ENCODE data around the gene GHITM.
"Not testable (repeated sequence)": the region's sequence is repeated elsewhere in the genome, so short reads cannot be mapped to it uniquely, and the experiment has no call there.

Gene GHITM

DNA sequence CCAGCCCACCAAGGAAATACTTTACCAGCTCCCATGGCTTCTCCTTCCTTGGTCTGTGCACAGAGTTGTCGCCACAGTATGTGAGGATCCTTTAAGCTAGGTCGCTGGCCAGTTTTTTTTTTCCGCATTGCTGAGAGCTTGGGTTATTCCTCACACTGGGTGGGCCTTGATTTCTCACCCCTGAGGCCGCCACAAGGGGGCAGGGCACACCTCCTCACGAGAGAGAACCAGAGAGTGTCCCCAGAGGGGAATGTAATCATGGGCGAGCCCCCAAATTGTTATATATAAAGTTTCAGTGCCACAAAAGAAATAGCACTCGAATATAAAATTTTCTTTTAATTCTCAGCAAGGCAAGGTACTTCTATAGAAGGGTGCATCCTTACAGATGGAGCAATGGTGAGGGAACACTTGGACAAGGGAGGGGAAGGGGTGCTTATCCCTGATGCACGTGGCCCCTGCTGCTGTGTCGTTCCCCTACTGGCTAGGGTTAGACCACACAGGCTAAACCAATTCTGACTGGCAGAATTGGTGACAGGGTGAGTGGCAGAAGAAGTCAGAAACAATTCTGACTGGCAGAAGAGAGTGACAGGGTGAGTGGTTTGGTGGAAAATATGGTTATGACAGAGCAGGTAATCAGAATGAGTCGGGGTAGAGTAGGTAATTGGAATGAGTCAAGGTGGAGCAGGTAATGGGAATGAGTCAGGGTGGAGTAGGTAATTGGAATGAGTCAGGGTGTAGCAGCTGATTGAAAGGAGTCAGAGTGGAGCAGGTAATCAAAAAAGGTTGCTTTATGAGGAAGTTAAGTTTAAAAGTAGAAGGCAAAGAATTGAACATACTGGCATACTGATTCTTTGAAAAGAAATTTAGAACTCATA lies 13.2 kb upstream of the GHITM start:
- not testable (repeated sequence) for H3K27ac Mint-ChIP-seq; DNase-seq; H3K4me1 Mint-ChIP-seq (ENCODE audit: low read depth); H3K36me3 Mint-ChIP-seq (ENCODE audit: low read depth); H3K4me3 Mint-ChIP-seq
- H3K27me3 Mint-ChIP-seq = peaks cover 30% of the 10 kb centered on the region
- H3K9me3 Mint-ChIP-seq = peaks cover 22% of the 10 kb centered on the region

DNA sequence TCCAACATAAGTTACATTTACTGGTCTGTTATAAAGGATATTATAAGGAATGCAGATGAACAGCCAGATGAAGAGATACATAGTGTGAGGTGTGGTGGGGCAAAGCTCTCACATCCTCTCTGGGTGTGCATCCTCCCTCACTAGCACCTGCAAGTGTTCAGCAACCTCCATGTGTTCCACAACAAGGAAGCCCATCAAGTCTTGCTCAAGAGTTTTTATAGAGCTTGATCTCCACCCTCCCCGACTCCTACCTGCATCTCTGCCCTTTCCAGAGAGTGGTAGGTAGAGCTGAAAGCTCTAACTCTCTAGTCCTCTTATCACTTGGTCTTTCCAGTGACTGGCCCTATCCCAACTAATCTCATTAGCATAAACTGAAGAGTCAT lies 12.5 kb upstream of the GHITM start:
- Mint-ChIP-seq H3K36me3 (ENCODE audit: low read depth) (peaks cover 6% of the 10 kb centered on the region), H3K27me3 (peaks cover 32% of the 10 kb centered on the region), H3K4me1 (ENCODE audit: low read depth) (no peaks in the 10 kb centered on the region), H3K27ac (no peak overlapping the region), H3K9me3 (peaks cover 22% of the 10 kb centered on the region), H3K4me3 (no peak overlapping the region)
- DNase-seq = no peak

DNA sequence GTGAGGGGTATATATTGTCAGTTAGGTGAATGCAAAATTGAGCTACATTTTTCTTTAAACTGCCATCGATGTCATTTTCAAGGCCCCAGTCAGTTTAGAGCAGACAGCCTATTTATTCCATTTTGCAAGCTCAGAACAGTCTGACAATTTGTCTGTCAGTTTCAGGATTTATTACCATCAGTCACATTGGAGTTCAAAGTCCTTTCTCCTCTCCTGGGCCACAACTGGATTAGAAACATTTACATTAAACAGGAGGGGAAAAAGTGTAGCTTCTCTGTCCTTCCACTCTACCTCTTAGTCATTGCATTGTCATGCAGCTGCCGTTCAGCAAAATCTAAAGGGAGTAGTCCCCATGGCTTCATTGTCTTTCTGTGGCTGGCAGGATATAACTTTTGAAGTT lies 3.5 kb upstream of the GHITM start:
- no peak overlapping the region for H3K27ac Mint-ChIP-seq
- peaks cover 17% of the 10 kb centered on the region for H3K36me3 Mint-ChIP-seq (ENCODE audit: low read depth)
- DNase-seq = no peak
- H3K27me3 Mint-ChIP-seq = peaks cover 4% of the 10 kb centered on the region
- H3K4me1 Mint-ChIP-seq (ENCODE audit: low read depth) = peaks cover 21% of the 10 kb centered on the region
- no peak overlapping the region for H3K4me3 Mint-ChIP-seq
- H3K9me3 Mint-ChIP-seq = no peaks in the 10 kb centered on the region

DNA sequence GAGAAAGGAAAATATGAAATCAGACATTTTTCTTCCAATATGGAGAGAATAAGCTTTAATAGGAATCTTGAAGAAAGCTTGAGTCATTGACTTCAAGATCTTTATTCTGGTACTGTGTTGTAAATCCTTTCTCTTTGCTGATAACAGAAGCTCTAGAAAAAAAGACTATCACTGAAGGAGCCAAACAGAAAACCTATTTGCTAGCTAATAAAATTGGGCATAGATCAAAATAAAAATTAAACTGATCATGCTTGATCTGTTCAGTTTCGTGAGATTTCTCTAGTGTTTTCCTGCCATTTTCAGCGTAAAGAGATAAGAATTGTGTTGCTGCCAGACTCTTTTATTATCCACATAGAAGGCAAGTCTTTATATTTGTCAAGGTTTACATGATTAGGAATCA lies 1.5 kb upstream of the GHITM start:
- H3K9me3 Mint-ChIP-seq = no peaks in the 10 kb centered on the region
- H3K36me3 Mint-ChIP-seq (ENCODE audit: low read depth) = peaks cover 35% of the 10 kb centered on the region
- H3K4me3 Mint-ChIP-seq = peak overlapping the region; percentile 98
- peaks cover 36% of the 10 kb centered on the region for H3K4me1 Mint-ChIP-seq (ENCODE audit: low read depth)
- no peaks in the 10 kb centered on the region for H3K27me3 Mint-ChIP-seq
- DNase-seq = no peak
- H3K27ac Mint-ChIP-seq = peak overlapping the region; percentile 99

DNA sequence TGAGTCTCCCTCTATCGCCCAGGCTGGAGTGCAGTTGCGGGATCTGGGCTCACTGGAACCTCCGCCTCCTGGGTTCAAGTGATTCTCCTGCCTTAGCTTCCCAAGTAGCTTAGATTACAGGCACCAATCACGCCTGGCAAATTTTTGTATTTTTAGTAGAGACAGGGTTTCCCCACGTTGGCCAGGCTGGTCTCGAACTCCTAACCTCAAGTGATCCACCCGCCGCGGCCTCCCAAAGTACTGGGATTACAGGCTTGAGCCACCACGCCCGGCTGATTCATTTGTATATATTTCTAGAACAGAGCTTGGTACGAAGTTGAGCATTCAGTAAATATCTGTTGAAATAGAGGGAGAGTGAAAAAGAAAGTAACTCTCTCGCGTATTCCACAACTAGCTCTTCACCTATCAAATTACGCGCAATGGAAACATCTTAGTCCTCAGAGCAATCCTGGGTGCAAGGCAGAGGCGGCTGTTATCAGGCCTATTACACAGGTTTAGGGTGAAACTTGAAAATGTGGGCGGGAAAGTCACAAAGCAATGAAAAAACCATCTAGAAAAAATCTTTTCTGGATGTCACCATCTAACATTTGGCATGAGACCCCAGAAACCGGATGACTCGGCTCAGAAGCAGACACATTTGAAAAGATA lies 707 bp upstream of the GHITM start:
- DNase-seq = peak; percentile 77
- Mint-ChIP-seq H3K36me3 (ENCODE audit: low read depth) (peaks cover 43% of the 10 kb centered on the region), H3K4me1 (ENCODE audit: low read depth) (peaks cover 42% of the 10 kb centered on the region), H3K27me3 (no peaks in the 10 kb centered on the region), H3K4me3 (peak overlapping the region; percentile 98), H3K27ac (peak overlapping the region; percentile 99), H3K9me3 (no peaks in the 10 kb centered on the region)

DNA sequence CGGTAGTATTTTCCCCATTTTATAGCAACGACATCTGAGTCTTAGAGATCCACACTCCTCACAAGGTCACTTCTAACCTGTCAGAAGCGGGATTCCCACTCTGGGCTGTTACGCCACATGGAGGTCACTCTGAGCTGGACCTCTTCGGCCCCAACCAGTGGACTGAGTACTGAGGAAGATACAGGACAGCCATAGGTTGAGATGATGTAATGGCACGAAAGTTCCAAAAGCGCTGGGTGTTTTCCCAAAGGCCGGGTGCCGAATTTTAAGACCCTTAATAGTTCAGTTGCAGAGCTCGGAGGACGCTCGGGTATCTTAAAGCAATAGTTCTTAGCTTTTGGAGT lies 699 bp downstream of the GHITM start:
- no peaks in the 10 kb centered on the region for H3K27me3 Mint-ChIP-seq
- H3K4me1 Mint-ChIP-seq (ENCODE audit: low read depth) = peaks cover 48% of the 10 kb centered on the region
- H3K27ac Mint-ChIP-seq = peak overlapping the region; percentile 99
- H3K36me3 Mint-ChIP-seq (ENCODE audit: low read depth) = peaks cover 57% of the 10 kb centered on the region
- DNase-seq = no peak
- H3K4me3 Mint-ChIP-seq = peak overlapping the region; percentile 98
- H3K9me3 Mint-ChIP-seq = no peaks in the 10 kb centered on the region

DNA sequence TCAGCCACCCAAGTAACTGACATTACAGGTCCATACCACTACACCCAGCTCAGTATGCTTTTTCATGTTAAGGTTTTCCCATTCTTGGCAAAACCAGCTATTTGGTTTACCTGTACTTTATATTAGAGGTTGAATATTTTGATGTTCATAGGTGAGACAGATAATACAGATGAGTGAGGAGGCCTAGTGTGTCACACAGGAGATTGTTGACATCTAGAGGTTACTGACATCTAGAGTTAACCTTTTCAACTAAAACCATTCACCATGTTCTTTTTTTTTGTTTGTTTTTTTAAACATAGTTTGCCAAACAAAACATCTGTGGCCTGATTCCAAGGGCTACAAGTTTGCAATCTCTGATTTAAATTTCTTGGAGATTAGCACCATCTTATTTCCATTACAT lies 8.0 kb downstream of the GHITM start:
- Mint-ChIP-seq H3K4me3 (no peak overlapping the region), H3K9me3 (no peaks in the 10 kb centered on the region), H3K4me1 (ENCODE audit: low read depth) (peaks cover 34% of the 10 kb centered on the region), H3K36me3 (ENCODE audit: low read depth) (peaks cover 89% of the 10 kb centered on the region), H3K27me3 (no peaks in the 10 kb centered on the region), H3K27ac (peak overlapping the region; percentile 69)
- DNase-seq = no peak

DNA sequence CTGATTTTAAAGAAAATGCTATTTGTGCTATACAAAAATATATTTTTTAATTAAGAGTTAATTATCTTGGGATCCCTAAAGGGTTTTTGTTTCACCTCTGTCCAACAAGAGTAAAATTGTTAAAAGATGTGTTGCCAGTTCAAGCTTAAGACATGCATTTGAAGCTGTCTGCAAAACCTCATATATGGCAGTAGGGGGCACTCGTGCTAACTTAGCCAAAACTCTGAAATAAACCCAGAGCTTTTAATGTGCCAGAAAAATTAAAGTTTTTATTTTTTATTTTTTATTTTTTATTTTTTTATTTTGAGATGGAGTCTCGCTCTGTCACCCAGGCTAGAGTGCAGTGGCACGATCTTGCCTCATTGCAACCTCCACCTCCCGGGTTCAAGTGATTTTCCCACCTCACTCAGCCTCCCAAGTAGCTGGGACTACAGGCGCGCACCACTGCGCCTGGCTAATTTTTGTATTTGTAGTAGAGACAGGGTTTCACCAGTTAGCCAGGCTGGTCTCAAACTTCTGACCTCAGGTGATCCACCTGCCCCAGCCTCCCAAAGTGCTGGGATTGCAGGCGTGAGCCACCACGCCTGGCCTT lies 8.8 kb downstream of the GHITM start:
- Mint-ChIP-seq H3K4me1 (ENCODE audit: low read depth) (peaks cover 37% of the 10 kb centered on the region), H3K36me3 (ENCODE audit: low read depth) (peaks cover 89% of the 10 kb centered on the region)
- not testable (repeated sequence) for DNase-seq, H3K27me3 Mint-ChIP-seq, H3K9me3 Mint-ChIP-seq, H3K27ac Mint-ChIP-seq, H3K4me3 Mint-ChIP-seq

DNA sequence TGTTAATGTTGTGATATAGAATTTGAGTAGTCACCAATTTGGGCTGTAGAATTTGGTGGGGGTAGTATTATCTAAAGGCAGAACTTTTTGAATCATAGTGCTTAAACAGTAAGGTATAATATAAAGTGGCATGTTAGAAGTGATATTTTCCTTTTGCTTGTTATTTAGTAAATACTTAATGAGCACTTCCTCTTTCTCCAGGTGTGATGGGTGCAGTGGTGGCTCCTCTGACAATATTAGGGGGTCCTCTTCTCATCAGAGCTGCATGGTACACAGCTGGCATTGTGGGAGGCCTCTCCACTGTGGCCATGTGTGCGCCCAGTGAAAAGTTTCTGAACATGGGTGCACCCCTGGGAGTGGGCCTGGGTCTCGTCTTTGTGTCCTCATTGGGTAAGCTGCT lies 10.5 kb downstream of the GHITM start:
- no peak for DNase-seq
- peaks cover 39% of the 10 kb centered on the region for H3K4me1 Mint-ChIP-seq (ENCODE audit: low read depth)
- no peaks in the 10 kb centered on the region for H3K9me3 Mint-ChIP-seq
- no peaks in the 10 kb centered on the region for H3K27me3 Mint-ChIP-seq
- H3K4me3 Mint-ChIP-seq = no peak overlapping the region
- peaks cover 88% of the 10 kb centered on the region for H3K36me3 Mint-ChIP-seq (ENCODE audit: low read depth)
- peak overlapping the region; percentile 77 for H3K27ac Mint-ChIP-seq

DNA sequence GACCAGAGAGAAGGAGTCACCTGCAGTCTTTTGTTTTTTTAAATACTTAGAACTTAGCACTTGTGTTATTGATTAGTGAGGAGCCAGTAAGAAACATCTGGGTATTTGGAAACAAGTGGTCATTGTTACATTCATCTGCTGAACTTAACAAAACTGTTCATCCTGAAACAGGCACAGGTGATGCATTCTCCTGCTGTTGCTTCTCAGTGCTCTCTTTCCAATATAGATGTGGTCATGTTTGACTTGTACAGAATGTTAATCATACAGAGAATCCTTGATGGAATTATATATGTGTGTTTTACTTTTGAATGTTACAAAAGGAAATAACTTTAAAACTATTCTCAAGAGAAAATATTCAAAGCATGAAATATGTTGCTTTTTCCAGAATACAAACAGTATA lies 13.5 kb downstream of the GHITM start:
- no peaks in the 10 kb centered on the region for H3K9me3 Mint-ChIP-seq
- H3K27me3 Mint-ChIP-seq = no peaks in the 10 kb centered on the region
- H3K27ac Mint-ChIP-seq = peak overlapping the region; percentile 91
- H3K4me3 Mint-ChIP-seq = no peak overlapping the region
- H3K36me3 Mint-ChIP-seq (ENCODE audit: low read depth) = peaks cover 83% of the 10 kb centered on the region
- DNase-seq = no peak
- peaks cover 55% of the 10 kb centered on the region for H3K4me1 Mint-ChIP-seq (ENCODE audit: low read depth)

DNA sequence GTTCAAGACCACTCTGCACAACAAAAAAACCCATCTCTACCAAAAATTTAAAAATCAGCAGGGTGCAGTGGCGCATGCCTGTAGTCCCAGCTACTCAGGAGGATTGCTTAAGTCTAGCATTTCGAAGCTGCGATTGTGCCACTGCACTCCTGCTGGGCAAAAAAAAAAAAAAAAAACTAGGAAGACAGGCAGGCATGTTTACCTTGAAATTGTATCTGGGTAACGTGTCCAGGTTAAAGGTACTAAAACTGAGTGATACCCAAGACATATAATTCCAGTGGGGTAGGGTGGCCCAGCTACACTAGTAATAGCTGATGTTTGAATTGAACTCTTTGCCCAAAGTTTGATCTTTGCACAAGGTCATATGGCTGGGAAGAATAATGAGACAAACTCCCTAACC lies 16.2 kb downstream of the GHITM start:
- no peak for DNase-seq
- Mint-ChIP-seq H3K36me3 (ENCODE audit: low read depth) (peaks cover 64% of the 10 kb centered on the region), H3K27me3 (no peaks in the 10 kb centered on the region), H3K9me3 (no peaks in the 10 kb centered on the region), H3K4me3 (no peak overlapping the region), H3K4me1 (ENCODE audit: low read depth) (peaks cover 62% of the 10 kb centered on the region), H3K27ac (peak overlapping the region; percentile 22)

DNA sequence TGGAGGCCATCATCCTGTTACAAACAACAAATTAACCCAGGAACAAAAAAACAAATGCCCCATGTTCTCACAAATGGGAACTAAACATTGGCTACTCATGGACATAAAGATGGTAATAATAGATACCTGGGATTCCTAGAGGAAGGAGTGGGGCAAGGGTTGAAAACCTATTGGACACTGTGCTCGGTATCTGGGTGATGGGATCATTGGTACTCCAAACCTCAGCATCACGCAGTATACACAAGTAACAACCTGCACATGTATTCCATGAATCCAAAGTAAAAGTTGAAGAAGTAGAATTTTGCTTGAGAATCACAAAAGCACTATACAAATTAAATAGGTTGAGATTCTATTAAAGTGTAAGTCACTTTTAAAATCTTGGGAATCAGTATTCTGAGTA lies 16.7 kb downstream of the GHITM start:
- no peak overlapping the region for H3K4me3 Mint-ChIP-seq
- no peaks in the 10 kb centered on the region for H3K27me3 Mint-ChIP-seq
- peaks cover 59% of the 10 kb centered on the region for H3K36me3 Mint-ChIP-seq (ENCODE audit: low read depth)
- peak overlapping the region; percentile 22 for H3K27ac Mint-ChIP-seq
- no peak for DNase-seq
- no peaks in the 10 kb centered on the region for H3K9me3 Mint-ChIP-seq
- peaks cover 57% of the 10 kb centered on the region for H3K4me1 Mint-ChIP-seq (ENCODE audit: low read depth)

DNA sequence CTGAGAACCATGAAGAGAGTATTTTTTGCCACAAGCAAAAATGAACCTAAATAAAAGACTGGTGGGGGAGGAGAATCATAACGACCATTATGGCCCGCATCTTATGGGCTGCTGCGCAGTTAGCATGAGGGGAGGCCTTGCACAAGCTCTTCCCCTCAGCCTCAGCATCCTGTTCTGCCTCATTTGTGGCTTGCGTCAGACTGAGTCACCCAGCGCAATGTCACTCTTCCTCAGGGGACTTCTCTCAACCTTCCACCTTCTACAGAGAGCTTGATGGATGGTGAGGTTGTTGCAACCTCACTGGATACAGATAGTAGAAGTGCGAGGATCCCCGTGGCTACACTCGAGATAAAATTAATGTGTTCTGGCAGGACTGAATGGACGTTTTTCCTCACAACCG lies 17.5 kb downstream of the GHITM start:
- H3K4me3 Mint-ChIP-seq = no peak overlapping the region
- H3K36me3 Mint-ChIP-seq (ENCODE audit: low read depth) = peaks cover 52% of the 10 kb centered on the region
- H3K4me1 Mint-ChIP-seq (ENCODE audit: low read depth) = peaks cover 56% of the 10 kb centered on the region
- no peaks in the 10 kb centered on the region for H3K9me3 Mint-ChIP-seq
- H3K27me3 Mint-ChIP-seq = no peaks in the 10 kb centered on the region
- DNase-seq = peak; percentile 57
- H3K27ac Mint-ChIP-seq = peak overlapping the region; percentile 82

DNA sequence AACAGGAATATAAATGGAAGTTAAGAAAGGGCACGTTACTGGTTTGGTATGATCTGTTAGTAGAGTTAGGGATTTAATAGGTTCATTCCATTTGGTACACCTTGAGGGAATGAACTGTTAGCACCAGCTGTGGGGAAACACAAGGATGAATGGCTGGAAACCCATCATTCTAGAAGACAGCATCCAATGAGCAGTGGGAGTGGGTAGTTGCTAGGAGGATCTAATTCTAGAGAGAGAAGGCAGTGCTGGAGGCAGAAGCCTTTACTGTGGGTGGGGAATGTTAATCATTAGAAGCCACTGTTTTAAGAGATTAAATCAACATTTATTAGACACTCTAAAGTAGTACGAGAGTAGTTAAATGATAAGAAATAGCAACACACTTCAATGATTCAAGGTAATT lies 18.8 kb downstream of the GHITM start:
- H3K27ac Mint-ChIP-seq = no peak overlapping the region
- no peak overlapping the region for H3K4me3 Mint-ChIP-seq
- H3K27me3 Mint-ChIP-seq = peaks cover 3% of the 10 kb centered on the region
- no peak for DNase-seq
- H3K36me3 Mint-ChIP-seq (ENCODE audit: low read depth) = peaks cover 39% of the 10 kb centered on the region
- H3K9me3 Mint-ChIP-seq = no peaks in the 10 kb centered on the region
- peaks cover 46% of the 10 kb centered on the region for H3K4me1 Mint-ChIP-seq (ENCODE audit: low read depth)

DNA sequence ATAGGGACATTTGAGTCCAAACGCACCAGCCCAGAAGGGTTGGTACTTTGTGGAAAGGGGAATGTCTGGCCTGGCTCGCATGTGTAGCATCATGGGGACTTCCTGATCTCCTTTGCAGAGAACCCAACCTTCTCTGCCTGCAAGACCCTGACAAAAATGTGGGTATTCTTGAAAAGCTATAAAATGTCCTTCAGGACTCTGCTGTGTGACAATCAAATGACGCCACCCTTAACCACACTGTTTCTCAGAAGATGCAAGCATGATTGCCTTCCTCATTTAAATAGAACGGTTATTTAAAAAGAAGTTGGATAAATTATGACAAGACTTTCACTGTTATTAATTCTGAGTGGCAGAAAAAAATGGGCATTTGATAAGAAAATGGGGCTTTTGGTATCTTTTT lies 19.2 kb downstream of the GHITM start:
- peaks cover 41% of the 10 kb centered on the region for H3K4me1 Mint-ChIP-seq (ENCODE audit: low read depth)
- DNase-seq = no peak
- peaks cover 8% of the 10 kb centered on the region for H3K27me3 Mint-ChIP-seq
- H3K36me3 Mint-ChIP-seq (ENCODE audit: low read depth) = peaks cover 34% of the 10 kb centered on the region
- no peak overlapping the region for H3K27ac Mint-ChIP-seq
- no peaks in the 10 kb centered on the region for H3K9me3 Mint-ChIP-seq
- no peak overlapping the region for H3K4me3 Mint-ChIP-seq

Data from activated T-cell treated with anti-CD3 and anti-CD28 coated beads, Interleukin-2, amount 50 U/mL, for 24 hours (primary cell).